GM20431 (cell line): ENCODE results near the gene RAP1A.
"Not testable (repeated sequence)": the region's sequence is repeated elsewhere in the genome, so short reads cannot be mapped to it uniquely, and the experiment has no call there.

Source experiments
- in situ Hi-C: fragments of 300-500 bp; cut with MseI, MboI; formaldehyde crosslinking; loops from one replicate; pipeline ENCODE4 v1.15.0; 2020; ENCODE audit warnings: low sequenced_read_pairs; ENCODE audit not compliant: unreplicated experiment

RAP1A gene

DNA sequence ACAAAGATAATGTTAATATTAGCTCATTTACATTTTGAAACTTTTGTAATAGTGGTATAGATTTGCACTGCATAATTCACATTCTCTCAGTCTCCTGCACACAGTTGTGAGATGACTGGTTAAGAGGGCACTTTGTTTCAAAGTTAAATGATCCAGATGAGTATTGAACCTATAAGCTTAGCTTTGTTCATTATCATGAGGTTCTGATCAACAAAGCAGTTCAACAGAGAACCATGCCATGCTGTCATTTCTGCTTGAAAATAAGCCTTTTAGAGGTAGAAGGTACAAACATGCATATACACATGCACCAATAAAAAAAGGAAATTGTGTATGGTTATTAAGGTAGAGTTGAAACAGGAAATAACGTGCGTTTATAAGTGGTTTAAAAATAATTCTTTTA lies 4.8 kb downstream of the RAP1A start:
- in situ Hi-C loops = no loop called here

DNA sequence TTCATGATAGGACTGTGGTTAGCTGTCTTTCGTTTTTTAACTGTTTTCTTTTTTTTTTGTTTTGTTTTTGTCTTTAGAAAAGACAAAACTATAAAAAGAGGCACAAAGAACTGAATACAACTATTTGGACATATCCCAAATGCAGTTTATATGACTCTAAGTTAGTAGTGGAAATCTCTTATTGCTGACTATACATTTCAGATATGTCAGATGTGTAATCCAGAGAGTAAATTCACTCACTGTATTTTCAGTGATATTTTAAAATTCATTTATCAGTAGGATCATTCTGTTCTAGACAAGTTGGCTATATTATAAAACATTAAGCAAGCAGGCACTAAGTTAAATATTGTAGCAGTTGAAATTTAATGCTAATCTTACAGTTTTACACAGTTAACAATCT lies 5.7 kb downstream of the RAP1A start:
- in situ Hi-C loops = no loop called here

DNA sequence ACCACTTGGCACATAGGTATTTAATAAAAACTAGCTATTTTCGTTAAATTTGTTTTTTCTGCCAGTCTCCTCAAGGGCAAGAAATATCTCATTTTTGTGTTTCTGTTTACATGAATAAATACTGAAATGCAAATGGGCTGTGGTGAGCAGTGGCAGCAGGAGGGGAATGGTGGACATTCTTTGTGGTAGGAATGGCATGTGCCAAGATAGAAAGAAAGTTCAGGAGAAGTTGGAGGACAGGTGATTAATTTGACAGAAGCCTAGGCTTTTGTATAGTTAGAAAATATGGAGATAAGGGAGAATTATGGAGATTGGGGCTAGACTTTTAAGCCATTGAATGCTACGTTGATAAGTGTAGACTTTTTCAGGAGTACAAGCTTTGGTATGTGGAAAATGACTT lies 8.6 kb downstream of the RAP1A start:
- in situ Hi-C loops = no loop called here

DNA sequence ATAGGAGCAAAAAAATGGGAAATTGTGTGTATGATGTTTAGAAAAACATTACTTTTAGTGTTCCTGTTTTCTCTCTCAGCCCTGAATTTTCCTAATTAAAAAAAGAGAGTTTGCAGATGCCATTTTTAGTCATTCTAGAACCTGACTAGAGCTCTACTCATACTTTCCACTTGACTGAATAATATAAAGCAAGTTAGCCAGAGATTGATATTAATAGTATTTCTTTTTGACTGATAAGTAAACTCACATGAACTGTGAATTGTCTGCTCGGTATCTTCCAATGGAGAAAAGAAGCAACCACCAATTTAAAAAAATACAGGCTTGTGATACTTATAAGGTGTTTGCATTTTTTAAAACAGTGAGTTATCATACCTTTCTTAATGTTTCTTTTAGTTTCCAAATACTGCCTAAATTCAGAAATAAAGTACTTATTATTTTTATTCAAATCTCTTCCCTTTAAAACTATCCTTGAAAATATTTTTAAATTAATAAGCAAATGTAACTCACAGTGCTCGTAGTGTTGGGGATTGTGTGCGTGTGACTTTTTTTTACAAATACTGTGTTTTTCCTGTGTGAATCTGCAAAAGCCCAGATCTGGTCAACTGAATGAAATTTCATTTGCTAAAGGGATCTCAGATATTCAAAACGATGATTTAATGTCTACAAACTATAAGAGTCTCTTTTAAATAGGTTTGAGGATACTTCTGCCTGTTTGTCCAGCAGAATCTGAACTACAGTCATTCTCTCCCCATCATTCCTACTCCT lies 9.8 kb downstream of the RAP1A start:
- in situ Hi-C loops = no loop called here

DNA sequence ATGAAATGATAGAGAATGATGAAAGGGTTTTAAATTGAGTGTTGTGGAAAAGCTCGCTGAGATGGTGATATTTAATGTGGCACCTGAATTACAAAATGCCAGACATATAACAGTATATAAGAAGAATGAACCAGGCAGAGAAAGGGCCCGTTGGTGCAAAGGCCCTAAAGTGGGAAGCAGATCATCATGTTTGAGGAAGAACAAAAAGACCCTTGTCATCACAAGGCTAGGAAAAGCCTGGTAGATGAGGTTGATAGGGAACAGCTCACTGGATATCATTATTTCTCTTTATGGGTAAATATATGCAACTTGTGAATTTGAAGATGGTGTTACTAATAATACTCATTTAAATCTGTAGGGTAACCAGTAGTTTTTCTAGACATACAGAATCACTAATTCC lies 11.0 kb downstream of the RAP1A start:
- in situ Hi-C loops = no loop called here

DNA sequence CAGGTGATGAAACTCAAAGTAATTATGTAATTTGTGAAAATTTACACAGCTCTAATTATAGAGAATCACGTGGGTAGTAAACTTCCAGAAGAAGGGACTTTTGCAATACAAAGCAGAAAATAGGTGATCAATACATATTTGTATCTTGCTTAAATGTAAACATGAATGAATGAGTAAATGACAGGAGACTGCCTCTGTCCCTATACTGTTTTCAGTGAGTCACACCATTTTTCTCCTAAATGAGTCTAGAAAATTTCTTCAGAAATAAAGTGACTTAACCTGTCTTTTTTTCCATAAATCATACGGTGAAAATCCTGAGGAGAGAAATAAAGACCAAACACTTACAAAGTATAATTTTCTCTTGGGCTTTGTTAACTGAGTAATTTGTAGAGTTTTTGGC lies 11.9 kb downstream of the RAP1A start:
- in situ Hi-C loops = no loop called here

DNA sequence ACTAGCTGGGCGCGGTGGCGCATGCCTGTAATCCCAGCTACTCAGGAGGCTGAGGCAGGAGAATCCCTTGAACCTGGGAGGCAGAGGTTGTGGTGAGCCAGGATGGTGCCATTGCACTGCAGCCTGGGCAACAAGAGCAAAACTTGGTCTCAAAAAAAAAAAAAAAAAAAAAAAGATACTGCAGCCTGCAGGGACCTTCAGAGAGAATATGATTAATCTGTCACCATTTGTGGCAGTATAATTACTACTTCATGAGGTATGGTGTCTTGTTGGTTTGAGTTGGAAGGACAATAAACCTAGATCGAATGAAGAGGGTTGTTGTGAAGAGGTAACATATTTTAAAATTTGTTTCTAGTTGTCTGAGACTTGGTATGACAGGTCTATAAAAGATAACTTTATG lies 13.2 kb downstream of the RAP1A start:
- in situ Hi-C loops = not testable (repeated sequence)

DNA sequence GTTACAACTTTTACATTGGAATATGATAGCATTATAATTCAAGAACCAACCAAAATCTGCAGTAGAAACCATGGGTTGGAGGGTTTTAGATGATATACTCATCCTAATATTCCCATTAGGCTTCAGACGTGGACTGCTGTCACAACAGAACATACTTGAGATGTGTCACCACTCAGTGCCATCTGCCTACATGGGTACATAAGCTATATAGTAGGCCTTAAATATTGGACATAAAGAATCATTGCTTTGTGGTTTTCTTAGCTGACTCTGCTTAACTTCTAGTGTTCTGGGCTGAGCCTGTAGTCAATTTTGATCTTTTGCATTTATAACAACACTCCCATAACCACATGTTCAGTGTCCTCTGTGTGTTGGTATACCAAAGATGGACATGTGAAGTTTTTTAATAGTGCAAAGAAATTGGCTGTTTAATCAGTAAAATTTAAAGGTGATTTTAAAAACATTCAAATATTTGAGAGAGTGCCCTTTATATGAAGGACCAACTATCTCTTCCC lies 14.2 kb downstream of the RAP1A start:
- in situ Hi-C loops = no loop called here

DNA sequence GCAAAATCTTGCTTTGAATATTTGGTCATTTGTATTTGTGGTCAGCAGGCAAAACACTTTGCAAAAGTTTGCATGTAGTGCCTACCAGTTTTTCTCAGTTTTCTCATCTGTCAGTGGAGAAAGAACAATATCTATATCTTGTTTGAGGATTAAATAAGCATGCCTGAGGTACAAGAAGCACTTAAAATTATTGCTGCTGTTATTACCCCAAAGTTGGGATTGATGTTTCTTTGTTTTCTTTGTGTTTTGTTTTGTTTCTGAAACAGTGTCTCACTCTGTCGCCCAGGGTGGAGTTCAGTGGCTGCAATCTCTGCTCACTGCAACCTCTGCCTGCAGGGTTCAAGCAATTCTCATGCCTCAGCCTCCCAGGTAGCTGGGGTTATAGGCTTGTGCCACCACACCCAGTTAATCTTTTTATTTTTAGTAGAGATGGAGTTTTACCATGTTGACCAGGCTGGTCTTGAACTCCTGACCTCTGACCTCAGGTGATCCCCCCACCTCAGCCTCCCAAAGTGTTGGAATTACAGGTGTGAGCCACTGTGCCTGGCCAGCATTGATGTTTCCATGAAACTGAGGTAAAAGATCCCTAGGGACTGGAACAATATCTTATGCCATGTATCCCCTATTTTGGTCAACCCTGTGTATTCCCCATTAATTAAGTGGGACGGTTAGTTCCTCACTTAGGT lies 15.9 kb downstream of the RAP1A start:
- in situ Hi-C loops = no loop called here

DNA sequence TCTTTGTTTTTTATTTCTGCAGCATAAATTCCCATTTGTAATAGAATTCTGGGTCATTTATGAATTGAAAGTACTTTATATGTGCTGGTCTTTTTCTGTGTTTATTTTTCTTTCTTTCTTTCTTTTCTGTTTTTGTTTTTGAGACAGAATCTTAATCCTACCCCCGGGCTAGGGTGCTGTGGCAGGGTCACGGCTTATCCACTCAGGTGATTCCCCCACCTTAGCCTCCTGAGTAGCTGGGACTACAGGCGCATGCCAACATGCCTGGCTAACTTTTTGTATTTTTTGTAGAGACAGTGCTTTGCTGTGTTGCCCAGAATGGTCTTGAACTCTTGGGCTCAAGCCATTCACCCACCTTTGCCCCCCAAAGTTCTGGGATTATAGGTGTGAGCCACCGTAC lies 18.7 kb downstream of the RAP1A start:
- in situ Hi-C loops = no loop called here

DNA sequence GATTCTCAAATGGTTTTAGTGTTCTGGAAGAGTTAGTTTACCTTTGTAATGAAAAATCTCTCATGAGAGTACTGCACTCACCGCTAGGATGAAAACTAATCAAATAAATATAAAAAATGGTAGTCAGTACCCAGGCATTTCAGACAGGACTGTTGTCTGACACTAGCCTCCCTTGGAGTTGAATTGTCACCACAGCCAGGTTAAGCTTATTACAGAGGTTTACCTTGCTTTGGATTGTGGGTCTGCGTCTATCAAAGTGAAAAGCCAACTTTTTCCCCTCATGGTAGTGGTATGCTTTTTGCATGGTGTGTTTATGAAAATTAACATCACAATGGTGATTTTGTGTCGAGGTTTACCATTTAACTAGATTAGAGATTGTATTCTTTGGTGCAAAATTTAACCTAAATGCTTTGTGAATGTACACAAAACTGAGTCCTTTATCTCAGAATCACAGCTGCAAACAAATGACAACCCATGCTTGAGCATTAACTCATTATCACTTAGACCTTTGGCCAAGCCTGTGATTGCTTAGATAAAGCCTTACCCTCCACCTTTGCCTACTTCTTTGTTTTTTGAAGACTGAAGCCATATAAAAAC lies 20.1 kb downstream of the RAP1A start:
- in situ Hi-C loops = no loop called here

DNA sequence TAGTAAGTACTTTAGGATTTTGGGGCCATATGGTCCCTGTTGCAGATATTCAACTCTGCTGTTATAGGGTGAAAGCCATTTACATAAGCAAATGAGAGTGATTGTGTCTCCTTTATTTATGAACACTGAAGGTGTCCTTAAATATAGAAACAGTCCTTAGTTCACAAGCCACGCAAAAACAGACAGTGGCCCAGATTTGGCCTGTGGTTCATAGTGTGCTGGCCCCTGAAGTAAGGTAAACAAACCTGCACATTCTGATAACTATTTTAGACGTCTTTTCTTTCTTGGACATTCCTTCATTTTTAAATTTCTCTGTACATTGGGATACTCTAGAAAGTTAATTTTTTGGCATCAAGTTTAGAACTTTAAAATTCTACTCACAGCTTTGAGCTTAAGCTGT lies 23.5 kb downstream of the RAP1A start:
- in situ Hi-C loops = no loop called here

DNA sequence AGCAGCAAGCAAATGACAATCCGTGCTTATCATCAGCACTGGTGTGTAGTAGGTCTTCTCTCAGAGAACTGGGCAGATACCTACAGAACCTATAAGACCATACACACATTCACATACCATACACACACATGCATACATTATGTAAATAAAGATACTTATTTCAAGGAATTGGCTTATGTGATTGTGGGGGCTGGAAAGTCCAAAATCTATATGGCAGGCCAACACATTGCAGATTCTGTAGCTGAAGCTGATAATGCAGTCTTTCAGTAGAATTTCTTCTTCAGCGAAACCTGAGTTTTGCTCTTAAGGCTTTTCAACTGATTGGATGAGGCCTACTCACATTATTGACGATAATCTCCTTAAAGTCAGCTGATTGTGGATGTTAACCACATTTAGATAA lies 24.1 kb downstream of the RAP1A start:
- in situ Hi-C loops = no loop called here

DNA sequence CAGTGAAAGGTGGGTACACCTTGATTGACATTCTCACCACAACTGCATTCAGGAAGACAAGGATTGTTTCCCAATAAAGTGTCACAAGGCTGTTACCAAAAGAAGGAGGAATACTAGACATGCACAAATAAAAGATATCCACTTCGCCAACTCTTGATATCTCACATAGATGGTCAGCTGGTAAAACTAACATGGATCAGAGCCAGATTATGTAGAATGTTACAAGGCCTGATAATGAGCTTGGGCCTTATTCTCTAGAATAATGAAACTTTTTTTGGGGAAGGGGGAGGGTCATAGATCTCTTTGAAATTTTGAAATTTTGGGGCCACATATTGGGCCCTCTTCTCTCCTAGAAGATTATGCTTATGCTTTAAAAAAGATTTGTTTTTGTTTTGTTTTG lies 24.9 kb downstream of the RAP1A start:
- in situ Hi-C loops = no loop called here

DNA sequence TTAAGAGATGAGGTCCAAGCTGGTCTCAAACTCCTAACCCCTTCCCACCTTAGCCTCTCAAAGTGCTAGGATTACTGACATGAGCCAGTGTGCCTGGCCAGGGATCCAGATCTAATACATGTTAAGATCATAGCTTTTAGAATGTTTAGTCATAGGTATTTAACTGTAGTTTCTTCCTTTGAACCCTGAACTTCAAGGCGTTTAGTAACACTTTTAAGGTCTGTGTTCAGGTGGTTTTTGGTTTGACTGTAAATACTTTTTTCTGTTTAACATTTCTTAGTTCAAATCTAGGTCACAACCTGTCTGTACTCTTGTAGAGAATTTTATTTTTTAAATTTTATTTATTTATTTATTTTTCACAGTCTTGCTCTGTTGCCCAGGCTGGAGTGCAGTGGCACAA lies 28.1 kb downstream of the RAP1A start:
- in situ Hi-C loops = no loop called here

DNA sequence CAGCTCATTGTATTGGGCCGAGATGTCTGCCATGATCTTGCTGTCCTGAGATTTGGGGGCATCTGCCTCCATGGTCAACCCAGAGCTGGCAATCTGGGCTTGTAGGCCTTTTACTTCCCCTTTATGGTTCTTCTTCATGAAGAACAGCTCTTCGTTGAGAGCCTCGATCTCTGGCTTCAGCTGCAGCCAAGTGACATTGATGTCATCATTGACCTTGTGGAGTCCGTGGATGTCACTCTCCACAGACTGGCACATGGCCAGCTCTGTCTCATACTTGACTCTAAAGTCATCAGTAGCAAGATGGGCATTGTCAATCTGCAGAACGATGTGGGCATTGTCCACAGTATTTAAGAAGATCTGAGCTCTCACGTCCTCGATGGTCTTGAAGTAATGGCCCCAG lies 29.2 kb downstream of the RAP1A start:
- in situ Hi-C loops = no loop called here

DNA sequence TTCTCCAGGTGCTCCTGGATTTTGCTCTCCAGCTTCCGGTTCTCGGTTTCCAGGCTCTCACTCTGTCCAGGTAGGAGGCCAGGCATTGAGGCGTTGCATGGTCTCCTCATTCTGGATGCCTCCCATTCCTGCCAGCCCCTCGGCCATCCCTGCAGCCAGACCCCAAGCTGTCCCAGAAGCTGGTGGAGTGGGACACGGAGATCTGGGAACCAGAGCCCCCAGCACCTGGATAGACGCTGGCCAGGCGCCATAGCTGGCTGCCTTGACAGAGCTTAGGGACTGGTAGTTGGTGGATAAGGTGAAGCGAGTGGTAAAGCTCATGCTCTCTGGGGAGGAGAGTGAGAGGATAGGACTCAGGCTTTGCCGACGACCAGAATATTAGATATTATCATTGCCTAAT lies 29.6 kb downstream of the RAP1A start:
- in situ Hi-C loops = no loop called here

DNA sequence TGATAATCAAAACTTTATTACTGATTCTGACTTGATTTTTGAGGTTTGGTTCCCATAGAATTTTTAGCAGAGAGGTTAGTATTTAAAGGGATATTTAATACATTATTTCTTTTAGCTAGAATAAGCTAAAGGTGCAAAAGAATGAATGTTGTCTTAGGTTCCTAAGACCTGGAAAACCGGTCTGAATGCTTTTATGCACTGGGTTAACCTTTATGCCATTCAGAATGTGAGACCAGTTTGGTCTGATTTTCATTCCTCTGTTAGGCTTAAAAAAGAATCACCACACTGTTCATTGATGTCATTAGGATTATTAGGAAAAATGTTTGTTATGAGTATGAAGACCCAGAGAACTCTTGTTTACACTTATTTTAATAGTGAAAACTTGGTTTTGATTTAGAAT lies 30.1 kb downstream of the RAP1A start:
- in situ Hi-C loops = loop anchor here (25.0 kb wide), 1 partner anchor 137 kb away; the partner anchor contains the start of genes ADORA3 and TMIGD3

DNA sequence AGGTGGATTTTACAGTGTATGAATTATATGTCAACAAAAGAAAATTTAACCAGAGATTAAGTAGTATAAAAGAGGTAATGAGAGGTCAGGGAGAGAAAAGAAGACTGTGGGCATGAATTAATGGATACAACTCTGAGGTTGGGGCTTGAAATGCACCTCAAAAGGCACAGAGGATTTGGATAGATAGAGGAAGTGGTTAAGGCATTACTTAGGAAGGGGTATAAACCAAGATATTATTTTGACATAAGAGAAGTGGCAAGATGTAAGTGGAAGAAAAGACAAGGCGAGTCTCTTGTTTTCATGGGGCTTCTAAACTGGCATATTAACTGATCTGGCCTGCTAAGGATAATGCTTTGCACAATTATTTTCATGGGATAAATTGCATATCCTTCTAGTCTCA lies 34.1 kb downstream of the RAP1A start:
- in situ Hi-C loops = loop anchor here (25.0 kb wide), 1 partner anchor 141 kb away; the partner anchor contains the start of genes ADORA3 and TMIGD3

DNA sequence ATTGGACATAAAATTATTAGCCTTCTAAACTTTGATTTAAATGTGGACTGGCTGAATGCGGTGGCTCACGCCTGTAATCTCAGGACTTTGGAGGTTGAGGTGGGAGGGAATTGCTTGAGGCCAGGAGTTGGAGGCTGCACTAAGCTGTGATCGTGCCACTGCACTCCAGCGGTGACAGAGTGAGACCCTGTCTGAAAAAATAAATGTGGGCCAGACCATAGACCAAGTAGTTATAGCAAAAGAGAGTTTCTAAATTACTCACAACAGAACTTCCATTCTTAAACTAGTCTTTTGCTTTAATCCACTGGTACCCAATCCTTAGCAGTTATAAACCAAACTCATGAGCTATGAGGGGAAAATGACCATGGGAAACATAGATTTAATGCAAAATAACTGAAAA lies 35.2 kb downstream of the RAP1A start:
- in situ Hi-C loops = loop anchor here (25.0 kb wide), 1 partner anchor 143 kb away; the partner anchor contains the start of genes ADORA3 and TMIGD3
